ENCODE results near the gene ACKR3.

Gene ACKR3

DNA sequence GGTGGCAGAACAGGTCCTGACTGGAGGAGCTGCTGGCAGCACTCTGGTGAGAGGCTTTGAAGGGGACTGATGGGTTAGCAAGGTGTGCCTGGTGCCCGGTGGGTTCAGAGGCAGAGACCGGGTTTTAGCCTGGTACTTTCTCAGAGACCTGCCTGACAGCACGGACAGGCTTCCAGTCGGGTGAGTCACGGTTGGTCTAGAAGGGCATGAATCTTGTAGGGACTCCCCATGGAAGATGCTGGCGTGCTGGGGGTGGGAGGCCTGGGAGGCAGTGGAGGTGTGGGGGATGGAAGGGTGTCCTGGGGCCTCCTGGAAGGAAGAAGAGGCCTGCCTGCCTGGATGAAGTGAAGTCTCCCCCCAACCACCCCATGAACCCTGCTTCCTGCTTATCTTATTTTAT, 52.6 kb downstream of the ACKR3 start:
- no peak overlapping the region for H3K4me3 ChIP-seq (ENCODE audit: low read length)
- TF ChIP-seq, protein P1, sequence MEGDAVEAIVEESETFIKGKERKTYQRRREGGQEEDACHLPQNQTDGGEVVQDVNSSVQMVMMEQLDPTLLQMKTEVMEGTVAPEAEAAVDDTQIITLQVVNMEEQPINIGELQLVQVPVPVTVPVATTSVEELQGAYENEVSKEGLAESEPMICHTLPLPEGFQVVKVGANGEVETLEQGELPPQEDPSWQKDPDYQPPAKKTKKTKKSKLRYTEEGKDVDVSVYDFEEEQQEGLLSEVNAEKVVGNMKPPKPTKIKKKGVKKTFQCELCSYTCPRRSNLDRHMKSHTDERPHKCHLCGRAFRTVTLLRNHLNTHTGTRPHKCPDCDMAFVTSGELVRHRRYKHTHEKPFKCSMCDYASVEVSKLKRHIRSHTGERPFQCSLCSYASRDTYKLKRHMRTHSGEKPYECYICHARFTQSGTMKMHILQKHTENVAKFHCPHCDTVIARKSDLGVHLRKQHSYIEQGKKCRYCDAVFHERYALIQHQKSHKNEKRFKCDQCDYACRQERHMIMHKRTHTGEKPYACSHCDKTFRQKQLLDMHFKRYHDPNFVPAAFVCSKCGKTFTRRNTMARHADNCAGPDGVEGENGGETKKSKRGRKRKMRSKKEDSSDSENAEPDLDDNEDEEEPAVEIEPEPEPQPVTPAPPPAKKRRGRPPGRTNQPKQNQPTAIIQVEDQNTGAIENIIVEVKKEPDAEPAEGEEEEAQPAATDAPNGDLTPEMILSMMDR (conservative IDR thresholded peaks at IDR 0.05; ENCODE audit: low read length) = no peak
- DNase-seq (ENCODE audit: low read depth) = no peak

DNA sequence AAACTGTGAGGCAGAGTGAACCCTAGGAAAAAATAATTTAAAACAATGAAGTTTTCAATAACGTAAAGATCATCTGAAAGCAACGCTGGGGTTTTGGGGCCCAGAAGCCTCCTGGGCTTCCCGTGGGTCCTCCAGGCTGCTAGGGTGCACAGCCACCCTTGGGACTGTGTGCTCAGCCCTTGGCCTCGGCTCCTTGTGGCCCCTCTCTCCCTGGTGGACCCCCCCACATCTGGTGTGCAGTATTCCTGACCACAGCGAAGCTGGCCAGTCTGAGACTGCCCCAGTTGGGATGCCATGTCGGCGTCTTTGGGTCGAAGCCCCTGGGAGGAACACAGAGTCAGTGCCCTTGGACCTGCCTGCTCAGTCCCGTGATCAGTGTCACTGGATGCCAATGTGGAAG, 53.0 kb downstream of the ACKR3 start:
- TF ChIP-seq, protein P1 (conservative IDR thresholded peaks at IDR 0.05; ENCODE audit: low read length) = no peak
- no peak for DNase-seq (ENCODE audit: low read depth)
- H3K4me3 ChIP-seq (ENCODE audit: low read length) = no peak overlapping the region

DNA sequence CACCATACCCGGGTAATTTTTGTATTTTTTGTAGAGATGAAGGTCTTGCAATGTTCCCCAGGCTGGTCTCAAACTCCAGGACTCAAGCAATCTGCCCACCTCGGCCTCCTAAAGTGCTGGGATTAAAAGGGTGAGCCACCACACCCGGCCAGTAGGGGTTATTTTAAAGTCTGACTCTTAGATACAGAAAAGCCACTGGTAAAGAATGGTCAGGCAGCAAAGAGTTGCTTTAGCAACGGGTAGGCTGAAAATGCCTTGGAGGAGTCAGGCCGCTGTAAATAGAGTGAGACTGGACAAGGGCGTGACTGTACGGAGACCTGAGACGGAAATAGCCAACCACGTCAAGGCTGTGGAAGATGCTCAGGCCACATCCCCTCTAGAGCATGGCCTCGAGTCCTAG, 54.2 kb downstream of the ACKR3 start:
- DNase-seq (ENCODE audit: low read depth) = no peak
- TF ChIP-seq, protein P1 (conservative IDR thresholded peaks at IDR 0.05; ENCODE audit: low read length) = no peak
- H3K4me3 ChIP-seq (ENCODE audit: low read length) = no peak overlapping the region

DNA sequence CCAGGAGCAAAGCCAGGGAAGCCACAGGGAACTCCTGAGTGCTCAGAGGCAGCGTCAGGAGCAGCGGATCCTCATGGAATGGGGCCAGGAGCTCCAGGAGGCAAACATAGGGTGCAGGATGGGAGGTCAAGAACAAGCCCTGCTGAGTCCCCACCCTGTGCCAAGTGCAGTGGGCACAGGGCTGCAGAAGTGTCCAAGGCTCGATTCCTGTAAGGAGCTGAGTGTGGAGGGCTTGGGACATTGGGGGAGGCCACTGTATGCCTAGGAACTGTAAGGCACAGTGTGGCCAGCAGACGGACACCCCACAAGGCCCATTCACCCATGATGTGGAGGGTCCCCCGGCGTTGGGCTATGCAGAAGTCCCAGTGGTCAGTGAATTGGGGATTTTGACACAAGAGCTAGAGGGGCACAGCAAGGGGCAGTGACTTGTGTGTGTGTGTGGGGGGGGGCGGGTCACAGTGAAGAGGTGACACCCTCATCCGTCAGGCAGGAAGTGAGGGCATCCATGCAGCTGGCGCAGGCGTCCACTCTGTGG, 55.6 kb downstream of the ACKR3 start:
- TF ChIP-seq, protein P1 (conservative IDR thresholded peaks at IDR 0.05; ENCODE audit: low read length) = no peak
- no peak overlapping the region for H3K4me3 ChIP-seq (ENCODE audit: low read length)
- no peak for DNase-seq (ENCODE audit: low read depth)

DNA sequence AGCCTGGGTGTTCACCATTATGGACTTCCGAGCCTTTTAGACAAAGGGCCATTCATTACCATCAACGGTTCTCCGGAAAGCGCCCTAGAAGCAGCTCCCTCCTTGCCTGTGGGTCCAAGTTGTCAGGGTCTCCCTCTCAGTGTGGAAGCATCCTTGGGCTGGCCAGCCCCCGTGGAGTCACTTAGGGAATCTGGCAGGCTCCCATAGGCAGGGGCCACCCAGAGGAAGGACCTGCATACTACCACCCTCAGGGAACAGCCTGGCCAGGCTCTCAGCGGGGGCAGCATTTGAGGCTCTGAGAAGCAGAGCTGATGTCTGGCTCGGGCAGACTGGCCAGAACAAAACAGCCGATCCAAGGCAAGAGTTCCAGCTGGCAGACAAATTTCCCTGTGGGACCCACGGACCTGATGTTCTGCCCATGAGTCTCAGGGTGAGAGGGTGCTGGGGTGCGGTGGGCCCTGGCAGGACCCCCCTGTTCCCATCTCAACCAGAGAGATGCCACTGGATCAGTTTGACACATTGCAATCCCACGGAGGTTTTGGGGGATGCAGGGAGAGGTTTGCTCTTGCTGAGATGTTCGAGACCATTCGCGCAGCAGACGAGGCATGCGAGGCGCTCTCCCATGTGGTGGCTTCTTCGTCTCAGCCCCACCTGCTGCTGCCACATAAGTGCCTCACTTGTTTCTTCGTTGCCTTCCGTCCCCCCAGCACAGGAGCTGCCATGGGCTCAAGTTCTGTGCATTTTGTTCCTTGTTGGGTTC, 56.9 kb downstream of the ACKR3 start:
- DNase-seq (ENCODE audit: low read depth) = no peak
- TF ChIP-seq, protein P1 (conservative IDR thresholded peaks at IDR 0.05; ENCODE audit: low read length) = no peak
- no peak overlapping the region for H3K4me3 ChIP-seq (ENCODE audit: low read length)

DNA sequence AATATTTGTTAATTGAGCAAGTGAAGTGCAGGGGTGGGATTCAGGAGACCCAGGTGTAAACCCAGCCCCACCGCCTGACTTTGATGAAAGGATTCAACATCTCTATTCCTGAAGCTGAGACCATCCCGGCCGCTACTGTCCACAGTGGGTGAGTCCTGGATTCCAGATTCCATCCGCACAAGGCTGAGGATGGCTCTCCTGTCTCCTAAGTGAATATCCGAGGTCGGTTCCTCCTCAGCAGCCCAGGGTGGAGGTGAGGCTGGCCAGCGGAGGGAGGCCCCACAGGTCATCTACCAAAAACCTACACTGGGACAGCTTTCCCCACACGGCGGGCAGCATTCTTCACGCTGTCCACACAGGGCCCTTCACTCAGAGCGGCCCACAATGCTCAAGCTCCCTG, 57.6 kb downstream of the ACKR3 start:
- no peak for DNase-seq (ENCODE audit: low read depth)
- TF ChIP-seq, protein P1 (conservative IDR thresholded peaks at IDR 0.05; ENCODE audit: low read length) = no peak
- no peak overlapping the region for H3K4me3 ChIP-seq (ENCODE audit: low read length)

DNA sequence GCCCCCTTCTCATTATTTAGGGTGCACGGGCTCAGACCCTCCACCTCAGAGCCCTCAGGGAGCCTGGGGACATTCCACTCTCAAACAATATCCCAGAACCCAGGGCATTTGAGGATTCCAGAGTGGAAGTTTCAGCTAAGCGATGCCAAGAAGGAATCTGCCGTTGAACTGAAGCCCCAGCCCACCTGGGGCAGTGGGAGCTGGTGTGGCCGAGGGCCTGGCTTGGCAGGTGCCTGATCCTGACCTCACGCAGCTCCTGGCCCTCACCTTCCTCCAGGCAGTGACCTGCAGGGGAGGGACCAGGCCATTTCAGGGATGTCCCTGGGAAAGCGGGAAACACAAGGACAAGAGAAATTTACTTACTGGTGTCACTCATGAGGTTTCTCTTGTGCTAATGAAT, 58.2 kb downstream of the ACKR3 start:
- no peak for DNase-seq (ENCODE audit: low read depth)
- TF ChIP-seq, protein P1 (conservative IDR thresholded peaks at IDR 0.05; ENCODE audit: low read length) = no peak
- no peak overlapping the region for H3K4me3 ChIP-seq (ENCODE audit: low read length)
